HCT116 (cell line): ENCODE data around the gene CNDP2. TPM values are rescaled to one million over a fixed set of nuclear protein-coding genes. Genes with fewer than 3 reads are reported as not detected.

Experiments used
- ATAC-seq: fragments of 200-7000 bp; cut with Tn5 transposase; 2 replicates; pipeline ENCODE4 v1.9.1; 2020; ENCODE audit warnings: mild to moderate bottlenecking, moderate library complexity
- BruUV-seq: library from RNA; stranded (reverse); fragments of 400-500 nt; replicated peaks from 2 replicates; lab custom pipeline; 2021; lab: Mats Ljungman, UMichigan
- CTCF ChIA-PET: fragments of 300-600 bp; sonication (Branson Sonifier 250); formaldehyde crosslinking; loops from one replicate; lab custom pipeline; 2021; ENCODE audit warnings: antibody characterized with exemption; lab: Charles Lee
- POLR2A ChIA-PET: fragments of 300-600, 350-600 bp; sonication (Branson Sonifier 250); formaldehyde crosslinking; loops from one replicate; lab custom pipeline; 2021; ENCODE audit warnings: antibody characterized with exemption; lab: Charles Lee
- RAD21 ChIA-PET, 2 experiments: fragments of 300-600 bp; sonication (Branson Sonifier 250); formaldehyde crosslinking; loops; one replicate each; lab custom pipeline; 2023; ENCODE audit warnings: low total read pairs in 2 of 2; ENCODE audit not compliant: uncharacterized antibody in 2 of 2, unreplicated experiment in 2 of 2, low non-redundant PET in 1 of 2; lab: Charles Lee
- DNase-seq: peaks from one replicate; pipeline ENCODE4 v3.0.0-alpha.2; 2010; ENCODE audit warnings: low read depth, low spot score
- H2AFZ ChIP-seq: fragments of 200-600 bp; shearing (Covaris generic), sonication (generic); 2 replicates; pipeline ENCODE4 v1.6.1; 2017; ENCODE audit warnings: low read depth, mixed run types, mixed read lengths, antibody characterized with exemption, low read length; ENCODE audit not compliant: poor library complexity, severe bottlenecking
- H3K27ac ChIP-seq: 2 replicates; pipeline ENCODE4 v1.5.1; 2012; ENCODE audit warnings: low read depth, low read length
- H3K27me3 ChIP-seq: fragments of 200-600 bp; sonication (generic); 2 replicates; pipeline ENCODE4 v1.6.1; 2016; ENCODE audit warnings: mixed run types, low read length, mixed read lengths; ENCODE audit not compliant: insufficient read depth
- H3K36me3 ChIP-seq, 2 experiments: fragments of 200-500 bp in 1 of 2; fragments of 200-600 bp in 1 of 2; sonication (Bioruptor generic) in 1 of 2; sonication (generic) in 1 of 2; 2 replicates each; pipeline versions ENCODE4 v1.5.1 to v1.6.1; 2014 to 2016; ENCODE audit warnings: low read length in 2 of 2, inconsistent platforms in 1 of 2, mixed read lengths in 1 of 2, mixed run types in 1 of 2; ENCODE audit not compliant: insufficient read depth in 2 of 2, control insufficient read depth in 1 of 2
- H3K4me1 ChIP-seq, 2 experiments: fragments of 200-600 bp in 1 of 2; sonication (generic) in 1 of 2; 2 replicates each; pipeline versions ENCODE4 v1.5.1 to v1.6.1; 2012 to 2017; ENCODE audit warnings: low read length in 2 of 2, inconsistent platforms in 1 of 2, mild to moderate bottlenecking in 1 of 2, mixed read lengths in 1 of 2, mixed run types in 1 of 2, moderate library complexity in 1 of 2; ENCODE audit not compliant: insufficient read depth in 2 of 2, control insufficient read depth in 1 of 2
- H3K4me2 ChIP-seq: fragments of 200-600 bp; sonication (generic); 2 replicates; pipeline ENCODE4 v1.6.1; 2017; ENCODE audit warnings: mixed run types, low read length, mixed read lengths
- H3K4me3 ChIP-seq, 2 experiments: fragments of 200-600 bp in 1 of 2; sonication (generic) in 1 of 2; replicated peaks in 1 of 2; 2 replicates each; pipeline ENCODE4 v1.5.1; 2011 to 2016; ENCODE audit warnings: low read length in 2 of 2, control low read depth in 1 of 2, low read depth in 1 of 2, mild to moderate bottlenecking in 1 of 2, mixed read lengths in 1 of 2, mixed run types in 1 of 2
- H3K79me2 ChIP-seq: fragments of 200-600 bp; sonication (generic); 2 replicates; pipeline ENCODE4 v1.6.1; 2017; ENCODE audit warnings: mild to moderate bottlenecking, mixed run types, low read length, moderate library complexity, mixed read lengths; ENCODE audit not compliant: insufficient read depth
- H3K9ac ChIP-seq: fragments of 200-600 bp; sonication (generic); 2 replicates; pipeline ENCODE4 v1.6.1; 2016; ENCODE audit warnings: low read length, mixed read lengths
- H3K9me2 ChIP-seq: fragments of 200-600 bp; sonication (generic), shearing (Covaris generic); 2 replicates; pipeline ENCODE4 v1.6.1; 2017; ENCODE audit warnings: mixed run types, mild to moderate bottlenecking, moderate library complexity; ENCODE audit not compliant: insufficient read depth
- H3K9me3 ChIP-seq, 2 experiments: fragments of 200-500 bp in 1 of 2; fragments of 200-600 bp in 1 of 2; sonication (Bioruptor generic) in 1 of 2; sonication (generic) in 1 of 2; 2 replicates each; pipeline ENCODE4 v1.6.1; 2014 to 2017; ENCODE audit warnings: low read length in 2 of 2, mixed read lengths in 2 of 2, inconsistent platforms in 1 of 2, low read depth in 1 of 2, mild to moderate bottlenecking in 1 of 2, mixed run types in 1 of 2, moderate library complexity in 1 of 2; ENCODE audit not compliant: control insufficient read depth in 1 of 2, insufficient read depth in 1 of 2
- H4K20me1 ChIP-seq: fragments of 200-600 bp; sonication (generic), shearing (Covaris generic); 2 replicates; pipeline ENCODE4 v1.6.1; 2017; ENCODE audit warnings: mixed run types, mild to moderate bottlenecking, moderate library complexity; ENCODE audit not compliant: insufficient read depth
- CEBPB ChIP-seq: IDR thresholded peaks from 2 replicates; pipeline ENCODE4 v1.6.1; 2012; ENCODE audit warnings: low read depth
- EZH2 ChIP-seq: fragments of 200-600 bp; sonication (generic); IDR thresholded peaks from 2 replicates; pipeline ENCODE4 v1.6.1; 2017; ENCODE audit warnings: antibody characterized with exemption, mixed run types
- JUND ChIP-seq: IDR thresholded peaks from 2 replicates; pipeline ENCODE4 v1.6.1; 2012
- POLR2A ChIP-seq: IDR thresholded peaks from 2 replicates; pipeline ENCODE4 v1.7.0; 2011; ENCODE audit warnings: borderline replicate concordance; ENCODE audit not compliant: insufficient read depth, insufficient read length; ENCODE audit errors: extremely low read depth
- POLR2AphosphoS5 ChIP-seq: IDR thresholded peaks from 2 replicates; pipeline ENCODE4 v1.6.1; 2011; ENCODE audit warnings: mild to moderate bottlenecking, low read depth, low read length, moderate library complexity
- RAD21 ChIP-seq: IDR thresholded peaks from 2 replicates; pipeline ENCODE4 v1.6.1; 2012; ENCODE audit warnings: low read depth, mild to moderate bottlenecking
- SIN3A ChIP-seq: IDR thresholded peaks from 2 replicates; pipeline ENCODE4 v1.6.1; 2012; ENCODE audit warnings: low read depth
- YY1 ChIP-seq: IDR thresholded peaks from 2 replicates; pipeline ENCODE4 v1.6.1; 2011; ENCODE audit warnings: low read length, low read depth, moderate library complexity, mild to moderate bottlenecking; ENCODE audit not compliant: insufficient replicate concordance; ENCODE audit errors: extremely low read depth
- intact Hi-C: fragments of 100-400 bp; cut with micrococcal nuclease; formaldehyde crosslinking; loops from 2 replicates; pipeline ENCODE4 v1.10.0; 2022
- total RNA-seq: library from RNA; stranded (reverse); gene quantifications from one replicate; pipeline ENCODE4 v1.2.1, GENCODE V29; 2021; ENCODE audit not compliant: unreplicated experiment
- TF ChIP-seq, protein P1 (sequence below): IDR thresholded peaks from 2 replicates; pipeline ENCODE4 v1.6.1; 2011; ENCODE audit warnings: mild to moderate bottlenecking, low read length, moderate library complexity; ENCODE audit not compliant: insufficient replicate concordance; ENCODE audit errors: extremely low read depth
- TF ChIP-seq, protein P2 (sequence below): IDR thresholded peaks from 2 replicates; pipeline ENCODE4 v1.6.1; 2012; ENCODE audit warnings: low read depth

CNDP2 gene
- total RNA-seq, 1 experiment from 2014 or later = 112 TPM

GRCh38 chr18:74505776-74506175 is 9.6 kb downstream of the CNDP2 start:
- Histone ChIP-seq H3K9me3 (no peaks in the 10 kb centered on the region), H2AFZ (no peak overlapping the region), H3K36me3 (peaks cover 22 to 36% of the 10 kb centered on the region in 2 experiments; a peak in 3 of 4 replicates), H3K9me2 (no peaks in the 10 kb centered on the region), H3K27me3 (no peaks in the 10 kb centered on the region), H3K4me2 (no peak overlapping the region), H3K4me1 (no peaks in the 10 kb centered on the region), H4K20me1 (no peaks in the 10 kb centered on the region), H3K79me2 (no peaks in the 10 kb centered on the region), H3K9ac (no peak overlapping the region), H3K4me3 (no peak overlapping the region), H3K27ac (no peak overlapping the region)
- BruUV-seq = no TSS peak
- TF ChIP-seq EZH2 (no peak), CEBPB (no peak), POLR2A (no peak), SIN3A (no peak), YY1 (no peak), RAD21 (no peak), JUND (no peak), POLR2AphosphoS5 (no peak)
- TF ChIP-seq, protein P1, sequence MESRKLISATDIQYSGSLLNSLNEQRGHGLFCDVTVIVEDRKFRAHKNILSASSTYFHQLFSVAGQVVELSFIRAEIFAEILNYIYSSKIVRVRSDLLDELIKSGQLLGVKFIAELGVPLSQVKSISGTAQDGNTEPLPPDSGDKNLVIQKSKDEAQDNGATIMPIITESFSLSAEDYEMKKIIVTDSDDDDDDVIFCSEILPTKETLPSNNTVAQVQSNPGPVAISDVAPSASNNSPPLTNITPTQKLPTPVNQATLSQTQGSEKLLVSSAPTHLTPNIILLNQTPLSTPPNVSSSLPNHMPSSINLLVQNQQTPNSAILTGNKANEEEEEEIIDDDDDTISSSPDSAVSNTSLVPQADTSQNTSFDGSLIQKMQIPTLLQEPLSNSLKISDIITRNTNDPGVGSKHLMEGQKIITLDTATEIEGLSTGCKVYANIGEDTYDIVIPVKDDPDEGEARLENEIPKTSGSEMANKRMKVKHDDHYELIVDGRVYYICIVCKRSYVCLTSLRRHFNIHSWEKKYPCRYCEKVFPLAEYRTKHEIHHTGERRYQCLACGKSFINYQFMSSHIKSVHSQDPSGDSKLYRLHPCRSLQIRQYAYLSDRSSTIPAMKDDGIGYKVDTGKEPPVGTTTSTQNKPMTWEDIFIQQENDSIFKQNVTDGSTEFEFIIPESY = no peak
- TF ChIP-seq, protein P2, sequence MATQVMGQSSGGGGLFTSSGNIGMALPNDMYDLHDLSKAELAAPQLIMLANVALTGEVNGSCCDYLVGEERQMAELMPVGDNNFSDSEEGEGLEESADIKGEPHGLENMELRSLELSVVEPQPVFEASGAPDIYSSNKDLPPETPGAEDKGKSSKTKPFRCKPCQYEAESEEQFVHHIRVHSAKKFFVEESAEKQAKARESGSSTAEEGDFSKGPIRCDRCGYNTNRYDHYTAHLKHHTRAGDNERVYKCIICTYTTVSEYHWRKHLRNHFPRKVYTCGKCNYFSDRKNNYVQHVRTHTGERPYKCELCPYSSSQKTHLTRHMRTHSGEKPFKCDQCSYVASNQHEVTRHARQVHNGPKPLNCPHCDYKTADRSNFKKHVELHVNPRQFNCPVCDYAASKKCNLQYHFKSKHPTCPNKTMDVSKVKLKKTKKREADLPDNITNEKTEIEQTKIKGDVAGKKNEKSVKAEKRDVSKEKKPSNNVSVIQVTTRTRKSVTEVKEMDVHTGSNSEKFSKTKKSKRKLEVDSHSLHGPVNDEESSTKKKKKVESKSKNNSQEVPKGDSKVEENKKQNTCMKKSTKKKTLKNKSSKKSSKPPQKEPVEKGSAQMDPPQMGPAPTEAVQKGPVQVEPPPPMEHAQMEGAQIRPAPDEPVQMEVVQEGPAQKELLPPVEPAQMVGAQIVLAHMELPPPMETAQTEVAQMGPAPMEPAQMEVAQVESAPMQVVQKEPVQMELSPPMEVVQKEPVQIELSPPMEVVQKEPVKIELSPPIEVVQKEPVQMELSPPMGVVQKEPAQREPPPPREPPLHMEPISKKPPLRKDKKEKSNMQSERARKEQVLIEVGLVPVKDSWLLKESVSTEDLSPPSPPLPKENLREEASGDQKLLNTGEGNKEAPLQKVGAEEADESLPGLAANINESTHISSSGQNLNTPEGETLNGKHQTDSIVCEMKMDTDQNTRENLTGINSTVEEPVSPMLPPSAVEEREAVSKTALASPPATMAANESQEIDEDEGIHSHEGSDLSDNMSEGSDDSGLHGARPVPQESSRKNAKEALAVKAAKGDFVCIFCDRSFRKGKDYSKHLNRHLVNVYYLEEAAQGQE = no peak
- RAD21 ChIA-PET = no interaction called here
- intact Hi-C loops = no loop called here
- POLR2A ChIA-PET = no interaction called here
- ATAC-seq = no peak
- CTCF ChIA-PET = no interaction called here
- DNase-seq = no peak
